ENCODE data around the gene DDX3X.

- no peak for TF ChIP-seq POLR2AphosphoS5 (IDR thresholded peaks at IDR 0.05; ENCODE audit: low read depth)
- TF ChIP-seq CTCF (conservative IDR thresholded peaks at IDR 0.05; ENCODE audit: low read depth in 2 of 2), result no peak
- no peak for TF ChIP-seq REST (IDR thresholded peaks at IDR 0.05; ENCODE audit: unreplicated experiment)
- TF ChIP-seq EZH2phosphoT487 (IDR thresholded peaks at IDR 0.05; ENCODE audit: unreplicated experiment), result no peak
- TF ChIP-seq EZH2 (IDR thresholded peaks at IDR 0.05; ENCODE audit: low read depth, unreplicated experiment), result no peak
- no peak for TF ChIP-seq CREB1 (CRISPR knock-in tag; IDR thresholded peaks at IDR 0.05; ENCODE audit: low read depth)
- no peak for TF ChIP-seq JUNB (IDR thresholded peaks at IDR 0.05; ENCODE audit: unreplicated experiment)
Measured at GRCh38 chrX:41353985-41354384, 20.0 kb downstream of the DDX3X start.

All from GM23338 (cell line).